ENCODE results near the gene ALDH3B2.

GRCh38 chr11:67664213-67664585 lies 10.2 kb downstream of the ALDH3B2 start:
- no peak for TF ChIP-seq EZH2 (IDR thresholded peaks at IDR 0.05; ENCODE audit: low read depth, unreplicated experiment)
- TF ChIP-seq, protein P1, sequence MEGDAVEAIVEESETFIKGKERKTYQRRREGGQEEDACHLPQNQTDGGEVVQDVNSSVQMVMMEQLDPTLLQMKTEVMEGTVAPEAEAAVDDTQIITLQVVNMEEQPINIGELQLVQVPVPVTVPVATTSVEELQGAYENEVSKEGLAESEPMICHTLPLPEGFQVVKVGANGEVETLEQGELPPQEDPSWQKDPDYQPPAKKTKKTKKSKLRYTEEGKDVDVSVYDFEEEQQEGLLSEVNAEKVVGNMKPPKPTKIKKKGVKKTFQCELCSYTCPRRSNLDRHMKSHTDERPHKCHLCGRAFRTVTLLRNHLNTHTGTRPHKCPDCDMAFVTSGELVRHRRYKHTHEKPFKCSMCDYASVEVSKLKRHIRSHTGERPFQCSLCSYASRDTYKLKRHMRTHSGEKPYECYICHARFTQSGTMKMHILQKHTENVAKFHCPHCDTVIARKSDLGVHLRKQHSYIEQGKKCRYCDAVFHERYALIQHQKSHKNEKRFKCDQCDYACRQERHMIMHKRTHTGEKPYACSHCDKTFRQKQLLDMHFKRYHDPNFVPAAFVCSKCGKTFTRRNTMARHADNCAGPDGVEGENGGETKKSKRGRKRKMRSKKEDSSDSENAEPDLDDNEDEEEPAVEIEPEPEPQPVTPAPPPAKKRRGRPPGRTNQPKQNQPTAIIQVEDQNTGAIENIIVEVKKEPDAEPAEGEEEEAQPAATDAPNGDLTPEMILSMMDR (conservative IDR thresholded peaks at IDR 0.05; ENCODE audit: low read depth in 2 of 2) = no peak
- no peak for TF ChIP-seq POLR2AphosphoS5 (IDR thresholded peaks at IDR 0.05; ENCODE audit: low read depth)
- no peak for TF ChIP-seq JUNB (IDR thresholded peaks at IDR 0.05; ENCODE audit: unreplicated experiment)
- TF ChIP-seq EZH2phosphoT487 (IDR thresholded peaks at IDR 0.05; ENCODE audit: unreplicated experiment) = no peak
- no peak for TF ChIP-seq REST (IDR thresholded peaks at IDR 0.05; ENCODE audit: unreplicated experiment)
- TF ChIP-seq, protein P2, sequence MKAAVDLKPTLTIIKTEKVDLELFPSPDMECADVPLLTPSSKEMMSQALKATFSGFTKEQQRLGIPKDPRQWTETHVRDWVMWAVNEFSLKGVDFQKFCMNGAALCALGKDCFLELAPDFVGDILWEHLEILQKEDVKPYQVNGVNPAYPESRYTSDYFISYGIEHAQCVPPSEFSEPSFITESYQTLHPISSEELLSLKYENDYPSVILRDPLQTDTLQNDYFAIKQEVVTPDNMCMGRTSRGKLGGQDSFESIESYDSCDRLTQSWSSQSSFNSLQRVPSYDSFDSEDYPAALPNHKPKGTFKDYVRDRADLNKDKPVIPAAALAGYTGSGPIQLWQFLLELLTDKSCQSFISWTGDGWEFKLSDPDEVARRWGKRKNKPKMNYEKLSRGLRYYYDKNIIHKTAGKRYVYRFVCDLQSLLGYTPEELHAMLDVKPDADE (IDR thresholded peaks at IDR 0.05) = no peak
- no peak for TF ChIP-seq ZNF331 (CRISPR knock-in tag; IDR thresholded peaks at IDR 0.05; ENCODE audit: low read depth)
- no peak for TF ChIP-seq NANOG (IDR thresholded peaks at IDR 0.05; ENCODE audit: borderline replicate concordance)
- TF ChIP-seq CREB1 (CRISPR knock-in tag; IDR thresholded peaks at IDR 0.05; ENCODE audit: low read depth) = no peak
